ENCODE measurements around the gene PALMD.

The PALMD gene

DNA sequence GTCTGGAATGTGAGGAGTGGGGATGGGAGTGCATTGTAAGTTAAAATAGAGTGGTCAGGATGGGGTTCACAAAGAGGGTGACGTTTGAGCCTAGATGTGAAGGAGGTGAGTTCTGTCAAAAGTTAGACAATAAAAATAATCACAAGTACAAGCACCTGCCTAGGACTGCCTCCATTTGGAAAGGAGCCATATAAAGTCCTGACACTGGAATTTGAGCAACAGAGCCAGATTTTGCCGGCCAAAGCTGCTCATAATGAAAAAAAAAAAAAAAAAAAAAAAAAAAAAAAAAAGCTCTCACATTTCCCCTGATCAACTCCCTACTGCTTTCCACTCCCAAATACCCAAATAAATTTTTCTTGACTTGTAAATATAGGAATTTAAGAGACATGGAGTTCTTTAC is 4.1 kb downstream of the PALMD start:
- FAIRE-seq (no peak), DNase-seq (ENCODE audit: insufficient read length) (no peak)

DNA sequence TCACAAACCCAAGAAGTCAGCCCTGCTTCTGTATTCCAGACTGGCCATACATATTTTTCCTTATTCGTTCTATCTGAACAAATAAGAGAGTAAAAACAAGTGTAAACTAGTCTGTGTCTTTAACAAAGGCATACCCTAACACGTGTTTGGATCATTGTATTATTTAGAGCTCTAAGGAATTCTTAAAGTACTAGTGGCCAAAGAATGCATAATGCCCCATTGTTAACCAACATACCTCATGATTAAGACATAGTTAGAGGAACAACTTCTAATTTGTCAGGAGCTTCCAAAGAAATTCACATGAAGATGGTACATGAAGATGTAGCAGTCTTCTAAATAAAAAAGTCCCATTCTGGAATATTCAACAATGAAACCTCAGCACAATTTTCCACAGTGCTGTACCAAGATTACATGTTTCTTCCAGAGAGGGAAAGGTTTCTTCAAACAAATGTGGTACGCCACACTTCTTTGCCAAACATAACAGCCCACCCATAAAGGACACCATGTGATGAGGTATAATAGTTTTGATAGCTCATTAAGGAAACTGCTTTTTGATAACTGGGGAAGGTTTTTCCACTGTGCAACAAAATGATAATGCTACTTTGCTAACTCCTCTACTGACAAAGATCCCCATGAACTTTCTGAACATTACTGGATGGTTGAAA is 5.0 kb downstream of the PALMD start:
- FAIRE-seq (no peak), DNase-seq (ENCODE audit: insufficient read length) (no peak)
- TF ChIP-seq POLR2AphosphoS5 (IDR thresholded peaks at IDR 0.05; ENCODE audit: low read depth, low read length) (no peak), POLR2A (IDR thresholded peaks at IDR 0.05; ENCODE audit: low read depth, low read length) (no peak), TAF1 (IDR thresholded peaks at IDR 0.05; ENCODE audit: borderline replicate concordance, low read depth, low read length) (no peak)

More for the DNA sequence above, 4.1 kb downstream of the PALMD start:
- no peak for TF ChIP-seq TAF1 (IDR thresholded peaks at IDR 0.05; ENCODE audit: borderline replicate concordance, low read depth, low read length)
- no peak for TF ChIP-seq POLR2A (IDR thresholded peaks at IDR 0.05; ENCODE audit: low read depth, low read length)
- no peak for TF ChIP-seq POLR2AphosphoS5 (IDR thresholded peaks at IDR 0.05; ENCODE audit: low read depth, low read length)

DNA sequence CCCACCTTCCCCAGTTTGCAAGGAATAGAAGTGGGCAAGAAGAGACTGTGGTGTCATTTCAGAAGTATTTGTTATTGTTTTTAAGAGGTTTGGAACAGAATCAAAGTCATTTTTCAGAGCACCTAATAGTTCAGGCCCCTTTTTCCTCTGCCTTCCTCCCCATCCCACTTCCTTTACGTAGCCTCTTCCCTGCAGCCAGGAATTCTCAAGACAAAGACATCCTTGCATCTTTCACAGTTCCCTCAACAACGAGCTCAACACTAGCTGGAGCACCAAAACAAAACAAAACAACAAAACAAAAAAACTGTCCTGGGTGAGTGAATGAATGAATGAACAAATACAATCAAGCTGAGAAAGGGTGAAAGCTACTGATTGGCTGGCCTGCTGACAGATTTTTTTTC is 7.0 kb downstream of the PALMD start:
- DNase-seq (ENCODE audit: insufficient read length): no peak
- TF ChIP-seq TAF1 (IDR thresholded peaks at IDR 0.05; ENCODE audit: borderline replicate concordance, low read depth, low read length): no peak
- TF ChIP-seq POLR2A (IDR thresholded peaks at IDR 0.05; ENCODE audit: low read depth, low read length): no peak
- no peak for TF ChIP-seq POLR2AphosphoS5 (IDR thresholded peaks at IDR 0.05; ENCODE audit: low read depth, low read length)
- FAIRE-seq: no peak

DNA sequence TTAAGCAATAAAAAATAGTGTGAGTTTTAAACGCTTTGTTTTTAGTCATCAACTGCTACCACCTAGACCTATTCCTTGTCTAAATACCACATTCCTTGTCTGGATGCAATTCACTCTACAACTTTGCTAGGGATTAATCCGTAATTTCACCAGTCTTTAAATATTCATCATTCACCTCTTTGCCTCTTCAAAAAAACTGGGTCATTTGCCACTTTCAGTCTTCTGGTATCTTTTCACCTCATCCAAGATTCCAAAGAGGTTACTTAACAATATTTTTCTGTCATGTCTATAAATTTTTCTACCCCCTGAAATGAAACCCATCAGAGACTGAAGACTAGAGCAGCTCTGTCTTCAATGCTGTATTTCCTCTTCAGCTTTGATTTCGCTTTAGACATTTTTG is 9.5 kb downstream of the PALMD start:
- no peak for DNase-seq (ENCODE audit: insufficient read length)
- no peak for FAIRE-seq
- no peak for TF ChIP-seq POLR2AphosphoS5 (IDR thresholded peaks at IDR 0.05; ENCODE audit: low read depth, low read length)
- no peak for TF ChIP-seq TAF1 (IDR thresholded peaks at IDR 0.05; ENCODE audit: borderline replicate concordance, low read depth, low read length)
- TF ChIP-seq POLR2A (IDR thresholded peaks at IDR 0.05; ENCODE audit: low read depth, low read length): no peak

DNA sequence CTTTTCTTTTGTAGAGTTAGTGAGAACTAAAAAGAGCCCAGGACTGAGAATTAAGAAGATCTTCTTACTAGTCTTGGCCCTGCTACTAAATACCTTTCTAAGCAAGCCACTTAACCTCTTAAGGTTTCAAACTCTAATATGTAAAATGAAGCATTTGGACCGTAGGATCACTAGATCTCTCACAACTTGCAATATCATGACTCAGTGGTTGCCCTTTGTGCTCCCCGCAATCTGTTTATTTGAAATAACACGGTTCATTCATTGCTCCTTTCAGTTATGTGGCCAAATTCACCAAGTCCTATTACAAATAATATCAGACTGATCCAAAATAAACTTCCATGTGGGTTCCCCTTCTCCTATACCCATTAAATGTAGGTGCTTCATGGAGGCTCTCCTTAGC is 10.8 kb downstream of the PALMD start:
- DNase-seq (ENCODE audit: insufficient read length) (no peak), FAIRE-seq (no peak)
- no peak for TF ChIP-seq TAF1 (IDR thresholded peaks at IDR 0.05; ENCODE audit: borderline replicate concordance, low read depth, low read length)
- no peak for TF ChIP-seq POLR2AphosphoS5 (IDR thresholded peaks at IDR 0.05; ENCODE audit: low read depth, low read length)
- TF ChIP-seq POLR2A (IDR thresholded peaks at IDR 0.05; ENCODE audit: low read depth, low read length): no peak

DNA sequence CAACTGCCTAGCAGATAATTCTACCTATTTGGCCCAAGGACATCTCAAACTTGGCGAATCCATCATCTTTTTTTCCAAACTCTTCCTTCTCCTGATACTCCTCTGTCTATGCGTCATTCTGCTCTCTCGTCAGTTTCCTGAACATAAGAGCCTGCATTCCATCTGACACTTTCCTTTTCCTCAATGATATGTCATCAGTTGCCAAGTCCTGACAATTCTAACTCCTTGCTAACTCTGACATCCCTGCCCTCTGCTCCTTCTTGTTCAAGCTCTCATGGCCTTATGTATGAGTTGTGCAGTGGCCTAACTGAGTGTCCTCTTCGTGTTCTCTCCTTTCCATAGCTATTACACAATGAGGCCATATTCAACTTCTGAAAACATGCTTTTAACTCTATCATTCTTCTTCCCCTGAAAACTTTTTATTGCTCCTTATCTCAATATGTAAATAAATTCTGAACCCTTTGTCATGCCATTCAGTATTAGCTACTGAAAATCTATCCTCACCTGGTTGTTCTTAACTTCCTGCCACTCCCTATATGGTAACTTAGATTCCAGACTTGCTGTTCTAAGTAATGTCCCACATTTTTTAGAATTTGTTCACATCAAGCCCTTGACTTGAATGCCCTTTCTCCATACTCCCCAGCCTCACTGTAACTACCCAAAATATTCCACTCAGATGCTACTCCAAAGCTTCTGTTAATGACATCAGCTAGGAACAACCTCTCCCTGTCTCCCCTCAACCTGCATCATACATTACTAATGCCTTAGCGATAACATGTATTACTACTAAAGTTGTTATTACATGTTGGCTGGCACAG is 11.5 kb downstream of the PALMD start:
- DNase-seq (ENCODE audit: insufficient read length) (no peak), FAIRE-seq (no peak)

DNA sequence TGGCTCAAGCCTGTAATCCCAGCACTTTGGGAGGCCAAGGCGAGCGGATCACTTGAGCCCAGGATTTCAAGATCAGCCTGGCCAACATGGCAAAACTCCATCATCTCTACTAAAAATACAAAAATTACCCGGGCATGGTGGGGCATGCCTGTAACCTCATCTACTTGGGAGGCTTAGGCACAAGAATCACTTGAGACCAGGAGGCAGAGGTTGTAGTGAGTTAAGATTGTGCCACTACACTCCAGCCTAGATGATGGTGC is 12.0 kb downstream of the PALMD start:
- no peak for DNase-seq (ENCODE audit: insufficient read length)
- TF ChIP-seq POLR2A (IDR thresholded peaks at IDR 0.05; ENCODE audit: low read depth, low read length) (no peak), POLR2AphosphoS5 (IDR thresholded peaks at IDR 0.05; ENCODE audit: low read depth, low read length) (no peak), TAF1 (IDR thresholded peaks at IDR 0.05; ENCODE audit: borderline replicate concordance, low read depth, low read length) (no peak)
- FAIRE-seq: no peak

More for the DNA sequence above, 11.5 kb downstream of the PALMD start:
- TF ChIP-seq POLR2AphosphoS5 (IDR thresholded peaks at IDR 0.05; ENCODE audit: low read depth, low read length) (no peak), TAF1 (IDR thresholded peaks at IDR 0.05; ENCODE audit: borderline replicate concordance, low read depth, low read length) (no peak), POLR2A (IDR thresholded peaks at IDR 0.05; ENCODE audit: low read depth, low read length) (no peak)

DNA sequence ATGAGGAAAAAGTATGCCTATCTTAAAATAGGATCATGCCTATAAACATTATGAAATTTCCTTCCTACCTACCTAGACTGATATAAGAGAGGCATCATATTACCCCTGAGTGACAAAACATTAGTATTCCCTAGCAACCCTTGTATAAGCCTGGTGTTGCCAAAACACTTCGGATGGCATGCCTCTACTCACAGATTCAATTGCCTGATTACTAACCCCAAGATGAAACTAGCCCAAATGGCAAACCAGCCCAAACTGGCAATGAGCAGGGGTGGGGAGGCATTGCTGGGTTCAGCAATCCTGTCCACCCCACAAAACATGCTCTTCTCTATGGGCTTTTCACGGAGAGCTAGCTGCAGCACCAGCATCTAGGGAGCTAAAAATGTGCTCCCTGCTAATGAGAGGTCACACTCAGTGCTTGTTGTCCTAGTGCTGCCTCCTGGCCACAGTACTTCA is 13.9 kb downstream of the PALMD start:
- TF ChIP-seq TAF1 (IDR thresholded peaks at IDR 0.05; ENCODE audit: borderline replicate concordance, low read depth, low read length) (no peak), POLR2AphosphoS5 (IDR thresholded peaks at IDR 0.05; ENCODE audit: low read depth, low read length) (no peak), POLR2A (IDR thresholded peaks at IDR 0.05; ENCODE audit: low read depth, low read length) (no peak)
- FAIRE-seq (no peak), DNase-seq (ENCODE audit: insufficient read length) (no peak)

DNA sequence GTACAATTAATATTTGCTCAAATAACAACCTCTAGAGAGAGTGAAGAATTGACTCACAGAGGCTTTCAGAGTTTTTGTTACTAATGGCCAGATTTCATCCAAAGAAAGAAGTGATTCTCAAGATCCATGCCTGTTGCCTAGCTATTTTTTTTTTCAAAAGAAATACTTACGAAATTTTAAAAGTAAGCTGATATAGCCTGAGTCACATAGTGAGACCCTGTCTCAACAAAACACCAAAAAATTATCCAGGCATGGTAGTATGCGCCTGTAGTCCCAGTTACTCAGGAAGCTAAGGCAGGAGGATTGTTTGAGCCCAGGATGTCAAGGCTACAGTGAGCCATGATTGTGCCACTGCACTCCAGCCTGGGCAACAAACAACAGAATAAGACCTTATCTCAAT is 14.6 kb downstream of the PALMD start:
- DNase-seq (ENCODE audit: insufficient read length) (no peak), FAIRE-seq (no peak)
- no peak for TF ChIP-seq POLR2A (IDR thresholded peaks at IDR 0.05; ENCODE audit: low read depth, low read length)
- TF ChIP-seq TAF1 (IDR thresholded peaks at IDR 0.05; ENCODE audit: borderline replicate concordance, low read depth, low read length): no peak
- no peak for TF ChIP-seq POLR2AphosphoS5 (IDR thresholded peaks at IDR 0.05; ENCODE audit: low read depth, low read length)

DNA sequence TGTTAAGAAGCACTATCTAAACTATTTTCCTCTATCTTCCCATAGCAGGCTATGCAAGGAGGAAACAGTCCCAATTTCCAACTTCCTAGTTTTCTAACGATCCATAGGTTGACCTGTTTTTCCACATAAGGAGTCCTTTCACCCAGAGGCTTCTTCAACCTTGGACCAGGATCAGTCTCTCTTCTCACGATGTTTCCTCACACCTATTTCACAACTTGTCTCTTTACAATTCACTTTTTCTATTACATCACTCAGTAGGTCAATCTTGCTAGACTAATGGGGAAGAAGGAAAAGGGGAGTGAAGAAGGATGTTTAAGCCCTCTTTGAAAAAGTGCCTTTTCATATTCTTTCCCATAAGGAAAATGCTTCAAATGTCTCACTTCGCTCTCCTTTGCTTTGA is 15.9 kb downstream of the PALMD start:
- TF ChIP-seq TAF1 (IDR thresholded peaks at IDR 0.05; ENCODE audit: borderline replicate concordance, low read depth, low read length): no peak
- no peak for TF ChIP-seq POLR2A (IDR thresholded peaks at IDR 0.05; ENCODE audit: low read depth, low read length)
- TF ChIP-seq POLR2AphosphoS5 (IDR thresholded peaks at IDR 0.05; ENCODE audit: low read depth, low read length): no peak
- no peak for FAIRE-seq
- no peak for DNase-seq (ENCODE audit: insufficient read length)

DNA sequence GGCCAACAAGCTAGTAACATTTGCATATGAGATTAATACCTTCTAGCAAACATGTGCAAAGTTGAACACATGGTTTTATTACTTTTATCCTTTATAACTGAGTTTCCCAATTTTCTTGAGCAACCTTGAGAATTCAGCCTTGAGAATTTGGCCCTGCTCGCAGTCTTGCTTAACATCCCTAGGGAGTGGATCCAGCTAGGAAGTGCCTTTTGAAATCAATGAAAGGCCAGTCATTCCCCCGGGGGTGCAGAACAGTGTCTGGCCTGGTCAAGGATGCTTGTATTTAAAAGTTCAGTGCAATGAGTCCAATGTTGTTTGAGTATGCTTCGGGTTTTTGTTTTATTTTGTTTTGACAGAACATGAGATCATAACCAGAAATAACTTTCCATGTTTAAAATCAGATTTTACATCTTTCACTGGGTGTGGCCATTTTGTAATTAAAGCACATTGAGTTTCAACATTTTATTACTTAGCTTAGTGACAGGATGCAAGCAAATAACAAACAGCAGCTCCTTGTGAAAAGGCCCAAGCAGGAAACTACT is 16.7 kb downstream of the PALMD start:
- FAIRE-seq (no peak), DNase-seq (ENCODE audit: insufficient read length) (no peak)
- TF ChIP-seq POLR2AphosphoS5 (IDR thresholded peaks at IDR 0.05; ENCODE audit: low read depth, low read length) (no peak), TAF1 (IDR thresholded peaks at IDR 0.05; ENCODE audit: borderline replicate concordance, low read depth, low read length) (no peak), POLR2A (IDR thresholded peaks at IDR 0.05; ENCODE audit: low read depth, low read length) (no peak)

DNA sequence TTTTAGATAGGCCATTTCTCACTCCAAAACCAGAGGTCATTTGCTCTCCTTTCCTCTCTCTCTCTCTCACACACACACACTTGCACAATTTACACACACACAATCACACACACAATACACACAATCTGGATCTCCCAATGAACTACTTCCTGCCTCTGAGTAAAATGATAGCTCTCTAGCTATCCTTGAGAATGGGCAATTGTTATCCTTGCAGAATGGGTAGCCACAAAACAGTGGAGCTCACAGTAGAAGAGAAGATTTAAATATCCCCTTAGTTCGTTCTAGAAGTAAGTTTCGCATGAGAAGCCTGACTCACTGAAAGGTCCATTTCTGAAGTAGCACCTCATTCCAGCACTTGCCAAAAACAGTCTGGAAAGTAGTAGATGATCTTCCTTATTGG is 17.6 kb downstream of the PALMD start:
- no peak for FAIRE-seq
- TF ChIP-seq TAF1 (IDR thresholded peaks at IDR 0.05; ENCODE audit: borderline replicate concordance, low read depth, low read length) (no peak), POLR2A (IDR thresholded peaks at IDR 0.05; ENCODE audit: low read depth, low read length) (no peak), POLR2AphosphoS5 (IDR thresholded peaks at IDR 0.05; ENCODE audit: low read depth, low read length) (no peak)
- DNase-seq (ENCODE audit: insufficient read length): no peak

Data from GM12892 (cell line).